Thyroid gland (tissue), 4 donors: ENCODE data around the gene ACSF3.

Source experiments
- CTCF ChIP-seq, 6 experiments: fragments of 200-600 bp in 3 of 6; fragments of 450-650 bp in 3 of 6; sonication (generic) in 3 of 6; IDR thresholded peaks; one replicate each; pipeline ENCODE4 v1.5.1; 2016 to 2019; ENCODE audit warnings: antibody characterized with exemption in 6 of 6, mild to moderate bottlenecking in 2 of 6, inconsistent platforms in 1 of 6, moderate library complexity in 1 of 6
- POLR2A ChIP-seq, 2 donors: fragments of 450-650 bp; IDR thresholded peaks; one replicate each; pipeline ENCODE4 v1.6.1; 2017; ENCODE audit warnings: antibody characterized with exemption in 2 of 2, mild to moderate bottlenecking in 2 of 2, moderate library complexity in 1 of 2

- TF ChIP-seq CTCF (IDR thresholded peaks at IDR 0.05): no peak
- no peak for TF ChIP-seq POLR2A (IDR thresholded peaks at IDR 0.05)
Observed at GRCh38 chr16:89134269-89134668, 40.6 kb downstream of the ACSF3 start.
